ENCODE results near the gene SPATA21. TPM values are rescaled to one million over a fixed set of nuclear protein-coding genes. Genes with fewer than 3 reads are reported as not detected.
A peak's percentile ranks its signal among the peaks of the same experiment; 100 is the strongest.
"Not testable (repeated sequence)": the region's sequence is repeated elsewhere in the genome, so short reads cannot be mapped to it uniquely, and the experiment has no call there.

Gene SPATA21
- total RNA-seq, 2 donors from 2014 or later: not detected

DNA sequence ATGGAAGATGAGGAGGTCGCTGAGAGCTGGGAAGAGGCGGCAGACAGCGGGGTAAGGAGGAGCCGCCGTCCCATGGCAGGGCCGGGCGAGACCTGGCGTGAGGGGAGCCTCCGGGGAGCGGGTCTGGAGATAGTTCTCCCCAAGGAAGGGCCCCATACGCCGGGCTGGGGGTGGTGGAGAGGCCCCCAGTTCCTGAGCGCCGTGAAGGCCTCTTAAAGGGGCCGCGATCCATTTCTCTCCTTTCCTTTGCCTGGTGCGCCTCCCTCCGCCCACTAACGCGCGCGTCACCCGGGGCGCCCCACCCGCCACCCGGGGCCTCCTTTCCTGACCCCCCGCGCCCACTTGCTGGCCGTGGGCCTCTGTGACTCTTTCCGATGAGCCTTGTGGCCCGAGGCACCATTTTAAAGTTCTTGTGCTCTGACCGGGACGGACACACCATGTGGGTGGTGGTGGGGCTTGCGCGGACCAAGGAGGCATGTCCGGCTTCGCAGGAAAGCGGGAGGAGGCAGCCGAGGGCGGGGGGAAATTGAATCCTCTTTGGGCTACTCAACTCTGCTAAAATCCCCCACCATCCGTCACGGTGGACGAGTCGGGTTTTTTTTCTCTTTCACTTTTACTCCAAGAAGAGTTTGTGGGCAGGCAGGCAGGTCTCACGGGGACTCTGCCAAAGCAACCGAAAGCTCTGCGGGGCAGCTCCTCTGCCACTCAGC lies 69.8 kb downstream of the SPATA21 start:
- intact Hi-C loops (cut with DNase I): loop anchor here in 1 of 2 donors (10.0 kb wide), 1 partner anchor 293 kb away; the partner anchor contains the start of gene FAM131C
- peak; percentile 96 for DNase-seq (ENCODE audit: low spot score)

DNA sequence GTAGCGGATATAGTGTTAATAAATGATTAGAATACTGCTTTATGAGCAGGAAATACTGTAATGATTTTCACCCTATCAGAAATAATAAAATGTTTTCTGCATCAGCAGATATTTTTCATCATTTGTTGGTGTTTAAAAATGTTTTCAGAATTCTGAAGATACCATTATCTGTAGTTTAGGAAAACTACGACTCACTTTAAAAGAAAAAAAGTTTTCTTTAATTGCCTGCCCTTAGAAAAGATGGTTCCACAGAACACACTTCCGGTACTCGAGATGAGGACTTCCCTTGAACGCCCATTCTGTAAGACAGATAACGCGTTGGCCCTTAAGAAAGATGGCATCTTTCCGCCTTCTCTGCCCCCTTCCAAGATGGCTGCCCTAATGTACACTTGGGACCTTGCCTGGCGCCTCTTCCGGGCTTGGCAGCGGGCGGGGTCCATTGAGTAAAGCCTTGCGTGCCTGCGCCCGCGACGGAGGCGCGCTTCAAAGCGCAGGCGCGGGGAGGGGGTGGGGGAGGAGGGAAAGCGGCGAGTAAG lies 70.4 kb downstream of the SPATA21 start, which contains the start of gene SZRD1:
SZRD1 (plus strand) TSS at position 521 of the 536 bp plus-strand sequence. CDS start 16 bp downstream, outside the sequence.
- intact Hi-C loops (cut with DNase I): loop anchor here in 1 of 2 donors (10.0 kb wide), 1 partner anchor 292 kb away; the partner anchor contains the start of gene FAM131C
- DNase-seq (ENCODE audit: low spot score): peak; percentile 99

DNA sequence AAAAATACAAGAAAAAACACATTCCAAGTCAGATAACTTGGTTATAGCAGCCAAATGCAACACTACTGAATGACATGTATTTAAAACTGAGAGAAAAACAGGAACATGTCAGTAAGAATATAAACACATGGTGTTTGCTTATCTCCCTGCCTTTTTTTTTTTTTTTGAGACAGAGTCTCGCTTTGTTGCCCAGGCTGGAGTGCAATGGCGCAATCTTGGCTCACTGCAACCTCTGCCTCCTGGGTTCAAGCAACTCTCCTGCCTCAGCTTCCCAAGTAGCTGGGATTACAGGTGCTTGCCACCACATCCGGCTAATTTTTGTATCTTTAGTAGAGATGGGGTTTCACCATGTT lies 72.1 kb downstream of the SPATA21 start:
- intact Hi-C loops (cut with DNase I): loop anchor here in 1 of 2 donors (10.0 kb wide), 1 partner anchor 290 kb away; the partner anchor contains the start of gene FAM131C
- DNase-seq (ENCODE audit: low spot score): not testable (repeated sequence)

DNA sequence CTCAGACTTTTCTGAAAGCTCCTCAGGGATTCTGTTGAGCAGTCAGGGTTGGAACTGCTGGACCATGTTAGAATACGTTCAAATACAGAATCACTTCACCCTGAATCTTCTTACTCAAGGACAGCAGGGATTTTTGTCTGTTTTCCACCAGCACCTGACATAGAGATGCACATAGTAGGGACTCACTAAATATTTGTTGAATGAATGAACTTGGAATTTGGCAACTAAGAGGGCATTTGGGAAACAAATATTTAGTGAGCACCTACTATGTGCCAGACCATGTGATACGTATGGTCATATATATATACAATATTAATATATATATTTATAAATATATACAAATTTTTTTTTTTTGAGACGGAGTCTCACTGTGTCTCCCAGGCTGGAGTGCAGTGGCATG lies 80.4 kb downstream of the SPATA21 start:
- intact Hi-C loops (cut with DNase I): loop anchor here (10.0 kb wide), 2 partner anchors 112 to 152 kb away; no protein-coding TSS in a partner anchor
- DNase-seq (ENCODE audit: low spot score): no peak

DNA sequence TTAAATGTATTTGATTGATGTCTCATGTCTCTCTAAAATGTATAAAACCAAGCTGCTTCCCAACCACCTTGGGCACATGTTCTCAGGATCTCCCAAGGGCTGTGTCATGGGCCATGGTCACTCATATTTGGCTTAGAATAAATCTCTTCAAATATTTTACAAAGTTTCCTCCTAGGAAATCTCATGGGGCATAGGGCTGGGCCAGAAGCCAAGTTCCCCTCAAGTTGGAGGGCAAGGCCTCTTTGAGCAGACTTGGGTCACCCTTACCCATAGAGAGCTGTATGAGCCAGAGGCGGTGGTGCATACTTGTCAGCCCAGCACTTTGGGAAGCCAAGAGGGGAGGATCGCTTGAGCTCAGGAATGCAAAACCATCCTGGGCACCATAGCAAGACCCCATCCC lies 82.6 kb downstream of the SPATA21 start:
- intact Hi-C loops (cut with DNase I): loop anchor here (10.0 kb wide), 2 partner anchors 110 to 150 kb away; no protein-coding TSS in a partner anchor
- no peak for DNase-seq (ENCODE audit: low spot score)

DNA sequence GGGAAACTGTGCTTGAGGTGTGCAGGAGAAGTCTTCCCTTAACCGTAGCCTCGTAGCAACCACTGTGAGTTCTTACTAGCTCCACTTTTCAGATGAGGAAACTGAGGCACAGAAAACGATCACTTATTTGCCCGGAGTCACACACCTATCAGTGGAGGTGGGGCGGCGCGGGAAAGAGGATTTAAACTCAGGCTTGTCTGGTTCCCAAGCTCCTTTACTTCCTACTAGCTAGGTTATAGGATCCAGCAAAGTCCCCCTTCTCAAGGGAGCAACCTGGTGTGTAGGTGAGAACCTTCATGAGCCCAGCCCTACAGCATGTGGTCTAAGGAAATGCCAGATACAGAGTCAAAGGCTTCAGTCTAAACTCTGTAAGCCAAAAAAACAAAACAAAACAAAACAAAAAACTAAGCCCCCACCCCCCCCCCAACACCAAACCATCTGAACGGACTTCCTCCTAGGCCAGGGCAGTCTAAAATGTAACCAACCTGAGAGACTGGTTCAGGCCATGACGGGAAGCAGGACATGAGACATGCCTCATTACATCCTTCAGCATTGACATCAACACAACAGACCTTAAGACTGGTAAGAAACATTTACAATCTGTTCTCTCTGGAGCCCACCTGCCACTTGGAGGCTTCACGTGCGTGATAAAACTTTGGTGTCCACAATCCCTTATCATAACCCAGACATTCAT lies 84.2 kb downstream of the SPATA21 start:
- no peak for DNase-seq (ENCODE audit: low spot score)
- intact Hi-C loops (cut with DNase I): loop anchor here (10.0 kb wide), 2 partner anchors 108 to 148 kb away; no protein-coding TSS in a partner anchor

DNA sequence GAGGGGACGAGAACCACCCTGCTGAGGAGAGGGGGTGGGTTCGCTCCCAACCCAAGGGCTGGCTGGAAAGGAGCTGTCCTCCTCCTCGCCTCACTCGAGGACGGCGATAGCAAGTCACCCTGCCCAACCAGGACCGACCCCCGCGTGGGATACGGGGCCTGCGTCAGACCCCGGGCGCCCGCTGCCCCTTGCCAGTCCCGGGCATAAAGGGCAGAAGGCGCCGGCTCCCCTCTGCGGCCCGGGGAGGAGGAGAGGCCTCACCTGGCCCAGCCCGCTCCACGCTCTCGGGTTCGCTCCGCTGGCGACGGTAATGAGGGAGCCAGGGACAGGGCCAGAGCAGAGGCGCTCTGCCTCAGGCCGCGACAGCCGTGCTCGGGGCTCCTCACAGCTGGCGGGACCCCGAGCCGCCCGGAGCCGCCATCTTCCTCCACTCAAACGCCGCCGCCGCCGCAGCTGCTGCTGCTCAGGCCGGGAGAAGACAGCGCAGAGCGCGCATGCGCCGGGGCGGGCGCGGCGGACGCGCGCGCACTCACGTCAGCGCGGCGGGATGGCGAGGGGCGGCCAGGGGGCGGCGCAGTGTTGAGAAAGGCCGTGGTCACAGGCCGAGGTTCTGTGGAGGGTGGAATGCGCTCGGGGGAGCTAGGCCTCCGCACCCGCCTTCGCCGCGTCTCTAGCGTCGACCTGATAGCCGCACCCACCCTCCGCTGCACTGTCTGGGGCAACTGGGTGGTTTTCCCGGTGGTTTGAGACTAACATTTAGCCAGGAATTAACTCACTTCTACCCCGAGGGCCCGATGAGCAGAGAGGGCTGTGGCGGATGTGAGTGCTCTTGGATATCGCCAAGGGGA lies 85.0 kb downstream of the SPATA21 start, which contains the start of gene FBXO42:
FBXO42 (minus strand) TSS at position 487 of the 848 bp plus-strand sequence. CDS start 37,062 bp downstream, outside the sequence.
- DNase-seq (ENCODE audit: low spot score): peak; percentile 97
- intact Hi-C loops (cut with DNase I): loop anchor here (10.0 kb wide), 2 partner anchors 107 to 147 kb away; no protein-coding TSS in a partner anchor

DNA sequence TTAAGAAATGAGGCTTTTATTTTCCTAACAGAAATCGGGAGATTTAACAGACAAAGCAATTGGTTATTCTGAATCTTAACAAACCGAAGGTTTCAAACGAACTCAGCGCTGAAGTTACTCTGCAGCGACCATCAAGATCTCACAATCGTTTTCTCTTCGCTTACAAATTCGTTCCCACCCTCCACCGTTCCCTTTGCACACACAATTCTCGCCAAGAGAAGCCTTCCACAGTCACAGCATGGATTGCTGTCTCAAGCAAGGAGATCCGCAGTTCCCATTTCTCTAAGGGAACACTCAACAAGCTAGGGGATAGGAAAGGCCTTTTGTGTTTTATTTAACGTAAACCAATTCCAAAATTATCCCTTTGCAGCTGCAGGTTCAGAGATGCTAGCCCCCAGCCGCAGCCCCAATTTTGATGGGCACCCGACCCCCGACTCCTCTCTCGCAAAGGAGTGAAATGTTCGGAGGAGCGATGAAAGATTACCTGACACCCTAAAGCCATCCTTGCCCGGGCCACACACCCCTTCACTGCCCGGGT lies 85.7 kb downstream of the SPATA21 start:
- intact Hi-C loops (cut with DNase I): loop anchor here (10.0 kb wide), 2 partner anchors 107 to 147 kb away; no protein-coding TSS in a partner anchor
- DNase-seq (ENCODE audit: low spot score): no peak

DNA sequence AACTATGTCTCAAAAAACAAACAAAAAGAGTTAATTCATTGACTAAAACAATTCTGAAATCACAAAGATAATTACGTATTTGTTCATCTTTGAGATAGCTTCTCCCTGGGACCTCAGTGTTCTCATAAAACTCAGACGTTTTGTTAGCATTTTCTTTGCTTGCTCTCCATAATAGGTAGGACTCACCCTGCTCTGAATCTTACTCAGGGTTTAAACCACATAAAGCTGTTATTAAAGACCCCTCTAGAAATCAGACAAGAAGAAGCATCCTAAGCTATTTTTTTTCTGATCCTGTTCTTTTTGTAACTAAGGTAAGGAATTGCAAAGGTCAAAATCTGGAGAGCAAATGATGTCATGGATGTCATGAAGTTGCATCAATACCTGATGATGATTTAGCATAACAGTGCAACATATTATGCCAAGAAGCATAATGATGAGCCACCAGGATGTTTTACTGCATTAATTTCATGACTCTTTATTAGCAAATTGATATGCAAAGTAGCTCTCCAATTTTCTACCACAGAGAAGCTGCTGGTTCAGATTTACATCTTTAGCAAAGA lies 87.3 kb downstream of the SPATA21 start:
- intact Hi-C loops (cut with DNase I): loop anchor here (10.0 kb wide), 2 partner anchors 105 to 145 kb away; no protein-coding TSS in a partner anchor
- DNase-seq (ENCODE audit: low spot score): no peak

Other genes with a start within 250 kb of the SPATA21 start
- gene ARHGEF19, start 224.8 kb downstream of the SPATA21 start, total RNA-seq: 1 to 10 TPM; 4.7 to 5.5 TPM
- gene CPLANE2, start 200.2 kb downstream of the SPATA21 start, total RNA-seq: 1 to 10 TPM; 4.1 to 5.2 TPM
- 10 to 100 TPM; 17.8 to 20.8 TPM for gene FBXO42, start 84.9 kb downstream of the SPATA21 start, total RNA-seq
- gene SZRD1, start 70.2 kb downstream of the SPATA21 start, total RNA-seq: 100 to 1,000 TPM; 115 to 167 TPM
- 10 to 100 TPM; 30.5 to 42.9 TPM for gene NECAP2, start 3.3 kb upstream of the SPATA21 start, total RNA-seq
- over 10,000 TPM; 12,584 to 18,986 TPM for gene RNU1-1, start 76.9 kb upstream of the SPATA21 start, total RNA-seq
- 10 to 100 TPM; 28.9 to 63.0 TPM for gene NBPF1, start 176.1 kb upstream of the SPATA21 start, total RNA-seq
- gene RNU1-3, start 229.5 kb upstream of the SPATA21 start, total RNA-seq: over 10,000 TPM; 12,584 to 18,986 TPM